ENCODE data around the gene OR10AD1.
"Not testable (repeated sequence)": the region's sequence is repeated elsewhere in the genome, so short reads cannot be mapped to it uniquely, and the experiment has no call there.

The OR10AD1 gene, protein sequence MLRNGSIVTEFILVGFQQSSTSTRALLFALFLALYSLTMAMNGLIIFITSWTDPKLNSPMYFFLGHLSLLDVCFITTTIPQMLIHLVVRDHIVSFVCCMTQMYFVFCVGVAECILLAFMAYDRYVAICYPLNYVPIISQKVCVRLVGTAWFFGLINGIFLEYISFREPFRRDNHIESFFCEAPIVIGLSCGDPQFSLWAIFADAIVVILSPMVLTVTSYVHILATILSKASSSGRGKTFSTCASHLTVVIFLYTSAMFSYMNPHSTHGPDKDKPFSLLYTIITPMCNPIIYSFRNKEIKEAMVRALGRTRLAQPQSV

DNA sequence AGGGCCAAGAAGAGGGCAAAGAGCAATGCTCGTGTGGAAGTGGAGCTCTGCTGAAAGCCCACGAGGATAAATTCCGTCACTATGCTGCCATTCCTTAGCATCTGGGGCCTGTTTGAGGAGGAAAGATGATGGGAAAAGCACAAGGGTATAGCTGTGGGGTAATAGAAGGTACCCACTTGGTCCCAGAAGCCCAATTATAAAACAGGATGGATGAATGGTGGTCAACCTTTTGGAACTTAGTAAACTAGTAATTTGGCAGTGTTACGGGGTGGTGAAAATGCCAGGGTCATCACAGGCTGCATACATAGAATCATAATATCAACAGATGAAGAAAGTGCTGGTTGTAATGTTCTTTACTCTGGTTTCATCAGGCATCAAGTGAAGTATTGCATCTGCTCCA lies at the start of gene OR10AD1:
OR10AD1 (minus strand) TSS at position 101 of the 400 bp plus-strand sequence; CDS start at position 101, 0 bp downstream.
- Histone ChIP-seq H3K27me3 (ENCODE audit: insufficient read depth, low read length) (peaks cover 35% of the 10 kb centered on the region), H3K4me1 (ENCODE audit: control insufficient read depth, insufficient read depth, low read length, unreplicated experiment) (no peaks in the 10 kb centered on the region)

GRCh38 chr12:48247181-48247966 lies 44.3 kb upstream of the OR10AD1 start:
- H3K27me3 ChIP-seq (ENCODE audit: insufficient read depth, low read length), result peaks cover 75% of the 10 kb centered on the region
- no peaks in the 10 kb centered on the region for H3K79me2 ChIP-seq (ENCODE audit: control insufficient read depth, insufficient read depth, low read length, unreplicated experiment)
- H3K4me3 ChIP-seq (ENCODE audit: low read depth, low read length), result no peak overlapping the region
- no peaks in the 10 kb centered on the region for H3K4me1 ChIP-seq (ENCODE audit: control insufficient read depth, insufficient read depth, low read length, unreplicated experiment)
- H3K27ac ChIP-seq (ENCODE audit: low read depth, low read length), result no peak overlapping the region
- no peak overlapping the region for H2AFZ ChIP-seq (ENCODE audit: low read length, unreplicated experiment)
- no peaks in the 10 kb centered on the region for H3K36me3 ChIP-seq (ENCODE audit: insufficient read depth, low read length)

More for the DNA sequence above, at the start of gene OR10AD1:
- no peaks in the 10 kb centered on the region for H3K79me2 ChIP-seq (ENCODE audit: control insufficient read depth, insufficient read depth, low read length, unreplicated experiment)
- H3K36me3 ChIP-seq (ENCODE audit: insufficient read depth, low read length), result no peaks in the 10 kb centered on the region
- H2AFZ ChIP-seq (ENCODE audit: low read length, unreplicated experiment), result no peak within 1 kb of the TSS
- H3K27ac ChIP-seq (ENCODE audit: low read depth, low read length), result no peak within 1 kb of the TSS
- H3K4me3 ChIP-seq (ENCODE audit: low read depth, low read length), result no peak within 1 kb of the TSS

DNA sequence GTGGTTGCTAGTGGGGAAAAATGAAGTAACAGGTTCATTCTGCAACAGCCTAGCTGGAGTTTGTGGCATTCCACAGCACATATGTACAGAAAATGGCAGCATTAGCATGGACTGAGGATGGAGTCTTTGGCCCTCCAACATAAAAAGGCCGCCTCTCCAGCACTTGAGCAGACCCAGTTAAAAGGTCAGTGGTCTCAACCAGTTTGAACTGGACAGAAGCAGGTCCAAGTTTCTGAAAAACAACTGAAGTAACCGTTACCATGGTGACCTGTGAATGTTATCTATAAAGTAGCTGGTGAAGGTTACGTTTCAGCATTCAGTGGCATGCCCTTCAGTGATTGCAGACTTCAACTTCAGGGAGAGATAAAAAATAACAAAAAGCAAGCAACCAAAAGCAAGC lies 34.1 kb upstream of the OR10AD1 start:
- H3K79me2 ChIP-seq (ENCODE audit: control insufficient read depth, insufficient read depth, low read length, unreplicated experiment), result no peaks in the 10 kb centered on the region
- no peak overlapping the region for H2AFZ ChIP-seq (ENCODE audit: low read length, unreplicated experiment)
- H3K36me3 ChIP-seq (ENCODE audit: insufficient read depth, low read length), result no peaks in the 10 kb centered on the region
- H3K27ac ChIP-seq (ENCODE audit: low read depth, low read length), result no peak overlapping the region
- H3K4me1 ChIP-seq (ENCODE audit: control insufficient read depth, insufficient read depth, low read length, unreplicated experiment), result no peaks in the 10 kb centered on the region
- H3K27me3 ChIP-seq (ENCODE audit: insufficient read depth, low read length), result peaks cover 53% of the 10 kb centered on the region
- no peak overlapping the region for H3K4me3 ChIP-seq (ENCODE audit: low read depth, low read length)

- Histone ChIP-seq H3K4me3 (ENCODE audit: low read depth, low read length) (no peak overlapping the region), H2AFZ (ENCODE audit: low read length, unreplicated experiment) (no peak overlapping the region), H3K27me3 (ENCODE audit: insufficient read depth, low read length) (peaks cover 53% of the 10 kb centered on the region), H3K4me1 (ENCODE audit: control insufficient read depth, insufficient read depth, low read length, unreplicated experiment) (no peaks in the 10 kb centered on the region), H3K27ac (ENCODE audit: low read depth, low read length) (no peak overlapping the region), H3K36me3 (ENCODE audit: insufficient read depth, low read length) (no peaks in the 10 kb centered on the region), H3K79me2 (ENCODE audit: control insufficient read depth, insufficient read depth, low read length, unreplicated experiment) (no peaks in the 10 kb centered on the region)
Measured at GRCh38 chr12:48235796-48236333, 32.8 kb upstream of the OR10AD1 start.

DNA sequence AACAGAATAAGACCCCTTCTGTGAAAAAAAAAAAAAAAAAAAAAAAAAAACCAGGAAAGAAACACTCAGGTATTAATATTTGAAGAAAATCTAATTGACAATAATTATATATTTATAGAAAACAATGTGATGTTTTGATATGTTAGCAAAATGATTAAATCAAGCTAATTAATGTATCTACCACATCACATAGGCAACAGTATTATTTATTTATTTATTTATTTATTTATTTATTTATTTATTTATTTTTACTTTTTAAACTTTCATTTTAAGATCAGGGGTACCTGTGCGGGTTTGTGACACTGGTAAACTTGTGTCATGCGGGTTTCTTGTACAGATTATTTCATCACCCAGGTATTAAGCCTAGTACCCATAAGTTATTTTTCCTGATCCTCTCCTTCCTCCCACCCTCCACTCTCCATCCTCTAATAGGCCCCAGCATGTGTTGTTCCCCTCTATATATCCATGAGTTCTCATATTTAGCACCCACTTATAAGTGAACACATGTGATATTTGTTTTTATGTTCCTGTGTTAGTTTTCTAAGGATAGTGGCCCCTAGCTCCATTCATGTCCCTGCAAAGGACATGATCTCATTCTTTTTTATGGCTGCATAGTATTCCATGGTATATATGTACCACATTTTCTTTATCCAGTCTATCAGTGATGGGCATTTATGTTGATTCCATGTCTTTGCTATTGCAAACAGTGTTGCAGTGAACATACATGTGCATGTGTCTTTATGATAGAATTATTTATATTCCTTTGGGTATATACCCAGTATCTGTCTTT lies 28.3 kb upstream of the OR10AD1 start:
- H3K4me1 ChIP-seq (ENCODE audit: control insufficient read depth, insufficient read depth, low read length, unreplicated experiment); H3K27ac ChIP-seq (ENCODE audit: low read depth, low read length); H3K79me2 ChIP-seq (ENCODE audit: control insufficient read depth, insufficient read depth, low read length, unreplicated experiment); H3K36me3 ChIP-seq (ENCODE audit: insufficient read depth, low read length); H3K4me3 ChIP-seq (ENCODE audit: low read depth, low read length); H2AFZ ChIP-seq (ENCODE audit: low read length, unreplicated experiment): not testable (repeated sequence)
- peaks cover 32% of the 10 kb centered on the region for H3K27me3 ChIP-seq (ENCODE audit: insufficient read depth, low read length)

DNA sequence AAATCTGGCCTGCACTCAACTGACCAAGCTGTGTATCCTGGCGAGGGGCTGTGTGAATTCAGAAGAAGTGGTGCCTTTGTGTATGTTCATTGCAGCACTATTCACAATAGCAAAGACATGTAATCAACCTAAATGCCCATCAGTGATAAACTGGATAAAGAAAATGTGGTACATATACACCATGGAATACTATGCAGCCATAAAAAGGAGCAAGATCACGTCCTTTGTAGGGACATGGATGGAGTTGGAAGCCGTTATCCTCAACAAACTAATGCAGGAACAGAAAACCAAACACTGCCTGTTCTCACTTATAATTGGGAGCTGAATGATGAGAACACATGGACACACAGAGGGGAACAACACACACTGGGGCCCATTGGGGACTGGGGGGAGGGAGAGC lies 21.4 kb upstream of the OR10AD1 start:
- not testable (repeated sequence) for H3K36me3 ChIP-seq (ENCODE audit: insufficient read depth, low read length); H3K4me3 ChIP-seq (ENCODE audit: low read depth, low read length); H3K79me2 ChIP-seq (ENCODE audit: control insufficient read depth, insufficient read depth, low read length, unreplicated experiment); H2AFZ ChIP-seq (ENCODE audit: low read length, unreplicated experiment); H3K4me1 ChIP-seq (ENCODE audit: control insufficient read depth, insufficient read depth, low read length, unreplicated experiment); H3K27ac ChIP-seq (ENCODE audit: low read depth, low read length)
- H3K27me3 ChIP-seq (ENCODE audit: insufficient read depth, low read length), result peaks cover 41% of the 10 kb centered on the region

GRCh38 chr12:48221645-48222044 lies 18.6 kb upstream of the OR10AD1 start:
- H3K36me3 ChIP-seq (ENCODE audit: insufficient read depth, low read length), result no peaks in the 10 kb centered on the region
- H3K27ac ChIP-seq (ENCODE audit: low read depth, low read length), result no peak overlapping the region
- no peak overlapping the region for H3K4me3 ChIP-seq (ENCODE audit: low read depth, low read length)
- H2AFZ ChIP-seq (ENCODE audit: low read length, unreplicated experiment), result no peak overlapping the region
- peaks cover 50% of the 10 kb centered on the region for H3K27me3 ChIP-seq (ENCODE audit: insufficient read depth, low read length)
- no peaks in the 10 kb centered on the region for H3K4me1 ChIP-seq (ENCODE audit: control insufficient read depth, insufficient read depth, low read length, unreplicated experiment)
- no peaks in the 10 kb centered on the region for H3K79me2 ChIP-seq (ENCODE audit: control insufficient read depth, insufficient read depth, low read length, unreplicated experiment)

GRCh38 chr12:48220701-48221100 lies 17.6 kb upstream of the OR10AD1 start:
- Histone ChIP-seq H3K4me1 (ENCODE audit: control insufficient read depth, insufficient read depth, low read length, unreplicated experiment) (no peaks in the 10 kb centered on the region), H3K79me2 (ENCODE audit: control insufficient read depth, insufficient read depth, low read length, unreplicated experiment) (no peaks in the 10 kb centered on the region), H3K4me3 (ENCODE audit: low read depth, low read length) (no peak overlapping the region), H3K27ac (ENCODE audit: low read depth, low read length) (no peak overlapping the region), H3K27me3 (ENCODE audit: insufficient read depth, low read length) (peaks cover 50% of the 10 kb centered on the region), H3K36me3 (ENCODE audit: insufficient read depth, low read length) (no peaks in the 10 kb centered on the region), H2AFZ (ENCODE audit: low read length, unreplicated experiment) (no peak overlapping the region)

GRCh38 chr12:48219631-48220030 lies 16.5 kb upstream of the OR10AD1 start:
- Histone ChIP-seq H3K27ac (ENCODE audit: low read depth, low read length) (no peak overlapping the region), H2AFZ (ENCODE audit: low read length, unreplicated experiment) (no peak overlapping the region), H3K79me2 (ENCODE audit: control insufficient read depth, insufficient read depth, low read length, unreplicated experiment) (no peaks in the 10 kb centered on the region), H3K27me3 (ENCODE audit: insufficient read depth, low read length) (peaks cover 57% of the 10 kb centered on the region), H3K4me1 (ENCODE audit: control insufficient read depth, insufficient read depth, low read length, unreplicated experiment) (no peaks in the 10 kb centered on the region), H3K36me3 (ENCODE audit: insufficient read depth, low read length) (no peaks in the 10 kb centered on the region), H3K4me3 (ENCODE audit: low read depth, low read length) (no peak overlapping the region)

DNA sequence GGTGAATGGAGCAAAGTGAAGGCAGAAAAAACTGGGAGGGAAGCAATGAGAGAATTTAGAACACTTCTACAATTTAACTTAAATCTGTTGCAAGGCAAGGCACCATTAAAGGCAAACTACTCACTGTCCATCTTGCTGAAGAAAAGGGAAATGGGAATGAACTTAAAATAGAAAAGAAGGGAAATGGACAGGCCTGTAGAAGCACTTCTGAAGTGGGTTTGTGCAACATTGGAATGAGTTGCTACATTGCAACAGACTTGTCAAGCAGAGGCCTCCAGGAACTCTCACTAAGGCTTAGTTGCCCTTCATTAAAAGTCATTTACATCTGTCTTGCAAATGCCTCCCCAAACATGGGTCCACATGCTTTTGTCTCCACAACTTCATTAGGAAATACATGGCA lies 13.7 kb upstream of the OR10AD1 start:
- peaks cover 72% of the 10 kb centered on the region for H3K27me3 ChIP-seq (ENCODE audit: insufficient read depth, low read length)
- no peaks in the 10 kb centered on the region for H3K79me2 ChIP-seq (ENCODE audit: control insufficient read depth, insufficient read depth, low read length, unreplicated experiment)
- H3K36me3 ChIP-seq (ENCODE audit: insufficient read depth, low read length), result no peaks in the 10 kb centered on the region
- no peaks in the 10 kb centered on the region for H3K4me1 ChIP-seq (ENCODE audit: control insufficient read depth, insufficient read depth, low read length, unreplicated experiment)
- no peak overlapping the region for H3K27ac ChIP-seq (ENCODE audit: low read depth, low read length)
- H3K4me3 ChIP-seq (ENCODE audit: low read depth, low read length), result no peak overlapping the region
- H2AFZ ChIP-seq (ENCODE audit: low read length, unreplicated experiment), result no peak overlapping the region
